ENCODE data around the gene AHR.
"Not testable (repeated sequence)": the region's sequence is repeated elsewhere in the genome, so short reads cannot be mapped to it uniquely, and the experiment has no call there.

- not testable (repeated sequence) for TF ChIP-seq CTCF (IDR thresholded peaks at IDR 0.05); ZFX (IDR thresholded peaks at IDR 0.05; ENCODE audit: borderline replicate concordance)
These were observed 55.4 kb downstream of the AHR start for GRCh38 chr7:17353650-17354419.

Data from 22Rv1 (cell line).